Karpas-422 (cell line): ENCODE results near the gene UNC45A. TPM values are rescaled to one million over a fixed set of nuclear protein-coding genes. Genes with fewer than 3 reads are reported as not detected.

Experiments used
- DNase-seq: peaks from one replicate; pipeline ENCODE4 v3.0.0-alpha.2; 2015
- H2AFZ ChIP-seq: fragments of 200-600 bp; sonication (generic); 2 replicates; pipeline ENCODE4 v1.6.1; 2014; ENCODE audit warnings: antibody characterized with exemption, low read length, mixed read lengths
- H3K27ac ChIP-seq: fragments of 200-600 bp; sonication (generic); 2 replicates; pipeline ENCODE4 v1.5.1; 2014; ENCODE audit warnings: mild to moderate bottlenecking, low read length, moderate library complexity
- H3K27me3 ChIP-seq: fragments of 200-600 bp; sonication (generic); 2 replicates; pipeline ENCODE4 v1.6.1; 2014; ENCODE audit warnings: low read length, mixed read lengths
- H3K36me3 ChIP-seq: fragments of 200-600 bp; sonication (generic); 2 replicates; pipeline ENCODE4 v1.6.1; 2014; ENCODE audit warnings: low read length, mixed read lengths; ENCODE audit not compliant: insufficient read depth
- H3K4me1 ChIP-seq: fragments of 200-600 bp; sonication (generic); 2 replicates; pipeline ENCODE4 v1.6.1; 2014; ENCODE audit warnings: mild to moderate bottlenecking, low read length, mixed read lengths
- H3K4me2 ChIP-seq: fragments of 200-600 bp; sonication (generic); 2 replicates; pipeline ENCODE4 v1.6.1; 2014; ENCODE audit warnings: low read length, low read depth, mild to moderate bottlenecking; ENCODE audit not compliant: poor library complexity, severe bottlenecking
- H3K4me3 ChIP-seq: fragments of 200-600 bp; sonication (generic); 2 replicates; pipeline ENCODE4 v1.5.1; 2014; ENCODE audit warnings: mild to moderate bottlenecking, antibody characterized with exemption, low read length, mixed read lengths
- H3K79me2 ChIP-seq: fragments of 200-600 bp; sonication (generic); 2 replicates; pipeline ENCODE4 v1.6.1; 2014; ENCODE audit warnings: mild to moderate bottlenecking, low read length, mixed read lengths
- H3K9ac ChIP-seq: fragments of 200-600 bp; sonication (generic); 2 replicates; pipeline ENCODE4 v1.6.0; 2014; ENCODE audit warnings: low read length
- H3K9me2 ChIP-seq: fragments of 200-600 bp; sonication (generic), shearing (Covaris generic); replicated peaks from 2 replicates; pipeline ENCODE4 v1.6.0; 2014; ENCODE audit warnings: mild to moderate bottlenecking, low read length, moderate library complexity; ENCODE audit not compliant: insufficient read depth
- H3K9me3 ChIP-seq: fragments of 300-700, 200-600 bp; sonication (generic); 2 replicates; pipeline ENCODE4 v1.6.1; 2014; ENCODE audit warnings: low read length, mixed read lengths
- H4K20me1 ChIP-seq: fragments of 200-600 bp; sonication (generic); 2 replicates; pipeline ENCODE4 v1.6.1; 2014; ENCODE audit warnings: mild to moderate bottlenecking, antibody characterized with exemption, low read length, low read depth; ENCODE audit not compliant: insufficient read depth
- small RNA-seq: library from RNA; depleted of rRNA; stranded (forward); fragments of <200 nt; gene quantifications from one replicate; pipeline ENCODE3, GENCODE V24; 2014
- total RNA-seq: library from RNA; depleted of rRNA; stranded (reverse); fragments of >200 nt; shearing (Covaris generic); gene quantifications from 2 replicates; pipeline ENCODE4 v1.2.3, GENCODE V29; 2014; ENCODE audit warnings: low replicate concordance; rRNA removed

Gene UNC45A
- total RNA-seq, 1 experiment from 2014 or later: 25.1 TPM

DNA sequence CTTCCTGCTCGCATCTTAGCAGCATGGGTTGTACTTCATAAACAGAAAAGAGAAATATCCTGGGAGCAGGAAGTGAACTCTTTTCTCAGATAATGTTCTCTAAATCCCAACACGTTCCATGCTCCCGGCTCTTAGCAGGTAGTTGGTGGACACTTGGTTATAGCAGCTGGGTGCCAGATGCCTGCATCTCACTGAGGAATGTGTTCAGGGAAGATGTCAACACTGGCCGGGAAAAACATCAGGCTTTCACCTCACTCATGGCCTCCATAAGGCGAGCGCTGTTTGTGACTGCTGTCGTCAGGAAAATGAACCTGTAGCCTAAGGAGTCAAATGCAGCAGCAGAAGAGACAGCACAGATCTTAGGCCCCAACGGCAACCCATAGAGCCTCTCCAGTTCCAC lies 63.7 kb downstream of the UNC45A start:
- no peaks in the 10 kb centered on the region for H3K9me2 ChIP-seq

DNA sequence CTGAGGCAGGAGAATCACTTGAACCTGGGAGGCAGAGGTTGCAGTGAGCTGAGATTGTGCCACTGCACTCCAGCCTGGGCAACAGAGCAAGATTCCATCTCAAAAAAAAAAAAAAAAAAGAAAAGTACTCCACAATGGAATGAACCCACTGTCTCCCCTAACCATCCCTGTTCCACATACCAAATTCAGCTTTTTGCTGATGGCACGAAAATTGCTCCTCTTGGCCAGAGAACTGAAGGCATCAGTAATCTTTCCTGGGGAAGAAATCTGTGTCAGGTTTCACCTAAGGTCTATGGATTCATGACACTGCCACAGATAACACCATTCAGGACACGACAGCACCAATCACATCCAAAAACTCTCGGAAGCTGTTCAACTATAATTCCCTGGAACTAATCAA lies 66.1 kb downstream of the UNC45A start:
- Histone ChIP-seq H3K27me3 (no peaks in the 10 kb centered on the region), H3K9ac (no peak overlapping the region), H3K27ac (no peak overlapping the region), H3K4me1 (no peaks in the 10 kb centered on the region), H3K4me2 (no peak overlapping the region), H3K4me3 (no peak overlapping the region), H3K36me3 (peaks cover 28% of the 10 kb centered on the region), H3K9me2 (no peaks in the 10 kb centered on the region), H3K79me2 (peaks cover 12% of the 10 kb centered on the region), H4K20me1 (no peaks in the 10 kb centered on the region), H3K9me3 (no peaks in the 10 kb centered on the region), H2AFZ (no peak overlapping the region)
- no peak for DNase-seq

More for the DNA sequence above, 63.7 kb downstream of the UNC45A start:
- Histone ChIP-seq H2AFZ (no peak overlapping the region), H3K36me3 (peaks cover 21% of the 10 kb centered on the region; the same call in 1 of the 2 replicates), H4K20me1 (no peaks in the 10 kb centered on the region), H3K4me2 (no peak overlapping the region), H3K9ac (no peak overlapping the region), H3K9me3 (no peaks in the 10 kb centered on the region), H3K27me3 (no peaks in the 10 kb centered on the region), H3K79me2 (peaks cover 35% of the 10 kb centered on the region), H3K4me1 (peaks cover 6% of the 10 kb centered on the region; the same call in 1 of the 2 replicates), H3K4me3 (no peak overlapping the region), H3K27ac (no peak overlapping the region)
- DNase-seq: no peak

Small RNAs within 50 kb of the gene (small RNA-seq; reads per million reads assigned to genes)
- gene RF00019: not detected

Other genes with a start within 250 kb of the UNC45A start
- 15.4 and 33.5 TPM in 2 replicates for gene BLM, start 217.9 kb upstream of the UNC45A start, total RNA-seq
- gene FURIN, start 66.7 kb upstream of the UNC45A start, total RNA-seq: 30.4 and 30.9 TPM in 2 replicates
- 33.7 and 88.0 TPM in 2 replicates for gene FES, start 50.8 kb upstream of the UNC45A start, total RNA-seq
- gene MAN2A2, start 32.0 kb upstream of the UNC45A start, total RNA-seq: 27.4 and 60.8 TPM in 2 replicates
- 15.9 and 39.1 TPM in 2 replicates for gene HDDC3, start 2.7 kb upstream of the UNC45A start, total RNA-seq
- gene RCCD1, start 19.6 kb downstream of the UNC45A start, total RNA-seq: 25.3 and 32.9 TPM in 2 replicates
- 87.5 and 95.5 TPM in 2 replicates for gene PRC1, start 59.2 kb downstream of the UNC45A start, total RNA-seq
- 5.7 and 7.5 TPM in 2 replicates for gene VPS33B, start 87.3 kb downstream of the UNC45A start, total RNA-seq
- 0.11 and 0.26 TPM in 2 replicates for gene SV2B, start 165.0 kb downstream of the UNC45A start, total RNA-seq